Activated naive CD4-positive, alpha-beta T cell treated with anti-CD3 and anti-CD28 coated beads, Interleukin-2, amount 10 ng/mL, durations not matched to agents 7 days and 5 days (primary cell): Measurements from ENCODE around the gene FAM53B.

ENCODE experiments used
- CTCF ChIA-PET: fragments of 350-600 bp; sonication (Branson Sonifier 250); formaldehyde crosslinking; loops from one replicate; lab custom pipeline; 2021; ENCODE audit warnings: antibody characterized with exemption; lab: Charles Lee
- DNase-seq: peaks from one replicate; pipeline ENCODE4 v3.0.0-alpha.2; 2020
- H3K27ac Mint-ChIP-seq: one replicate; pipeline ENCODE4 v1.8.0; 2021; ENCODE audit warnings: mild to moderate bottlenecking, moderate library complexity, mixed read lengths
- H3K27me3 Mint-ChIP-seq: one replicate; pipeline ENCODE4 v1.8.0; 2021; ENCODE audit warnings: mild to moderate bottlenecking, mixed read lengths
- H3K36me3 Mint-ChIP-seq: one replicate; pipeline ENCODE4 v1.8.0; 2021; ENCODE audit warnings: mixed read lengths
- H3K4me1 Mint-ChIP-seq: one replicate; pipeline ENCODE4 v1.8.0; 2021; ENCODE audit warnings: mixed read lengths
- H3K4me3 Mint-ChIP-seq: one replicate; pipeline ENCODE4 v1.8.0; 2021; ENCODE audit warnings: mild to moderate bottlenecking, moderate library complexity, mixed read lengths
- H3K9me3 Mint-ChIP-seq: one replicate; pipeline ENCODE4 v1.8.0; 2021; ENCODE audit warnings: mixed read lengths

Gene FAM53B

GRCh38 chr10:124667425-124668345 lies 76.5 kb downstream of the FAM53B start:
- Mint-ChIP-seq H3K9me3 (no peaks in the 10 kb centered on the region), H3K27ac (no peak overlapping the region), H3K27me3 (no peaks in the 10 kb centered on the region), H3K4me1 (peaks cover 26% of the 10 kb centered on the region), H3K4me3 (no peak overlapping the region), H3K36me3 (peaks cover 32% of the 10 kb centered on the region)
- no peak for DNase-seq
- CTCF ChIA-PET: no interaction called here

DNA sequence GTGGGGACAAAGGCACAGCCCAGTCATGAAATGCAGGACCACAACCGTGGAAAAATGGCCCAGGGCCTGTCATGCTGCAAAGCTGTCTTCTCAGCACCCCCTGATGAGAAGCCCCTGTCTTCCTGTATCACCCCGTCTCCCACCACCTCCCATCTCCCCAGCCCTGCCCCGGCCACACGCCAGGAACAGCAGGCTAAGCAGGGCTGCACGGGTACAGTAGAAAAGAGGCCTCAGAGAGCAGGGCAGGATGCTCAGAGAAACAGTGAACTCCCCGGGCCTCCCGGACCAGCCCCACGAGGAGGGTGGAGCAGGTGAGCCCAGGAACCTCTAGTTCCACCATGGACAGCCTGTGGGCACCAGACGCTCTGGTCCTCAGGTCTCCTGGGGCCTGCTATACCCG lies 77.7 kb downstream of the FAM53B start:
- no peaks in the 10 kb centered on the region for H3K27me3 Mint-ChIP-seq
- no peak overlapping the region for H3K4me3 Mint-ChIP-seq
- CTCF ChIA-PET: interaction anchor here (1.2 kb wide), 1 partner anchor 39 kb away, joined by 3 read pairs; no protein-coding TSS in a partner anchor
- DNase-seq: no peak
- peaks cover 25% of the 10 kb centered on the region for H3K36me3 Mint-ChIP-seq
- H3K4me1 Mint-ChIP-seq: peaks cover 14% of the 10 kb centered on the region
- H3K27ac Mint-ChIP-seq: no peak overlapping the region
- H3K9me3 Mint-ChIP-seq: no peaks in the 10 kb centered on the region

- Mint-ChIP-seq H3K4me1 (peaks cover 11% of the 10 kb centered on the region), H3K9me3 (no peaks in the 10 kb centered on the region), H3K36me3 (peaks cover 22% of the 10 kb centered on the region), H3K27ac (no peak overlapping the region), H3K27me3 (no peaks in the 10 kb centered on the region), H3K4me3 (no peak overlapping the region)
- DNase-seq: no peak
- CTCF ChIA-PET: interaction anchor here (1.2 kb wide), 1 partner anchor 39 kb away, joined by 3 read pairs; no protein-coding TSS in a partner anchor
Measured at GRCh38 chr10:124665980-124666379, 78.2 kb downstream of the FAM53B start.

GRCh38 chr10:124665558-124665957 lies 78.6 kb downstream of the FAM53B start:
- CTCF ChIA-PET: interaction anchor here (1.2 kb wide), 1 partner anchor 38 kb away, joined by 3 read pairs; no protein-coding TSS in a partner anchor

DNA sequence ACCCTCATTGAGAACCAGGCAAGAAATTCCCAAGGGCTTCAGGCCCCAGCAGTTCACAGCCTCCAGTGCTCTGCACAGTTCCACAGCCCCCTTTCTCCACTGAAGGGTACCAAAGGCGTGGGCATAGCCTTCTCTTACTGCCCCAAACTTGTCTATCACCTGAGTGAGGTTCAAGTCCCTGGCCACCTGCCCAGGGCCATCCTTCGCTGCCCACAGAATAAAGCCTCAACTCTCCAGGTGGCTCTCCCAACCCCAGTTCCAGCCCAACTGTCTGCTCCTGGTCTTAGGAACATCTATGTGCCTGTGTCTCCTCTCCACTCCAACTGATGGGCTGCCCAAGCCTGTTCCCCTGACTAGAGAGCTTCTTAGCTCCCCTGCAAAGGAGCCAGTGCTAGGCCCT lies 79.1 kb downstream of the FAM53B start:
- CTCF ChIA-PET: interaction anchor here (0.9 to 1.2 kb wide), 2 partner anchors 9 to 38 kb away, joined by 3 read pairs; no protein-coding TSS in a partner anchor

More at GRCh38 chr10:124665558-124665957, 78.6 kb downstream of the FAM53B start:
- Mint-ChIP-seq H3K36me3 (peaks cover 19% of the 10 kb centered on the region), H3K27me3 (no peaks in the 10 kb centered on the region), H3K4me3 (no peak overlapping the region), H3K4me1 (peaks cover 7% of the 10 kb centered on the region), H3K9me3 (no peaks in the 10 kb centered on the region), H3K27ac (no peak overlapping the region)
- DNase-seq: no peak

DNA sequence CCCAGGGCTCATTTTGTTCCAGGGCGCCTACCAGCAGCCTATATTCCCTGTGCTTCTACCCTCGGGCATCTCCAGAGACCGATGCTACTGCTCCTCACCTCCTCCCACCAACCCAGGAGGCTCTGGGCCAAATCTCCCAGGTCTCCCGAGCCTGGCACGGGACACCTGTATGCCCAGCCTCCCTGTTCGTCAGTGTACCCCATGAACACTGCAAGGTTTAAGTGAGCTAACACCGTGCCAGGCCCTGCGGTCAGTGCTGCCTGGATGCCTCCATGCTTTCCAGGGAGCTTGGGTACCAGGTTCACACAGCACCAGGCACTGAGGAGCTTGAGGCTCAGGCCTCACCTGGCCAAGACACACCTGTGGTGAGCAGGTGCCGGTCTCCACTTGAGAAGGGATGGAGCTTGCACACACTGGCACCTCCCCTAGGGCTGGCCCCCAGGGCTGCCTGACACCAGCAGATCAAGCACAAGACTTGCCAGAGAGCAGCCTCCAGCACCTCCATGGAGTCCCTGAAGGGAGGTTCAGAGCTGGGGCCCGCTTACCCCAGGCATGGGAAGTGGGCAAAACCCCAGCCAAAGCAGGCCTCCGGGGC lies 80.3 kb downstream of the FAM53B start:
- Mint-ChIP-seq H3K4me3 (no peak overlapping the region), H3K9me3 (no peaks in the 10 kb centered on the region), H3K4me1 (peaks cover 19% of the 10 kb centered on the region), H3K27me3 (no peaks in the 10 kb centered on the region), H3K36me3 (peaks cover 20% of the 10 kb centered on the region), H3K27ac (no peak overlapping the region)
- DNase-seq: no peak
- CTCF ChIA-PET: interaction anchor here (0.9 to 1.4 kb wide), 2 partner anchors 10 to 77 kb away, joined by 3 to 4 read pairs; no protein-coding TSS in a partner anchor

More for the DNA sequence above, 79.1 kb downstream of the FAM53B start:
- no peak for DNase-seq
- no peaks in the 10 kb centered on the region for H3K27me3 Mint-ChIP-seq
- peaks cover 19% of the 10 kb centered on the region for H3K36me3 Mint-ChIP-seq
- no peak overlapping the region for H3K4me3 Mint-ChIP-seq
- H3K27ac Mint-ChIP-seq: peak overlapping the region; percentile 33
- no peaks in the 10 kb centered on the region for H3K9me3 Mint-ChIP-seq
- peaks cover 7% of the 10 kb centered on the region for H3K4me1 Mint-ChIP-seq

- H3K27ac Mint-ChIP-seq: no peak overlapping the region
- H3K27me3 Mint-ChIP-seq: no peaks in the 10 kb centered on the region
- peaks cover 20% of the 10 kb centered on the region for H3K36me3 Mint-ChIP-seq
- peaks cover 26% of the 10 kb centered on the region for H3K4me1 Mint-ChIP-seq
- no peaks in the 10 kb centered on the region for H3K9me3 Mint-ChIP-seq
- no peak overlapping the region for H3K4me3 Mint-ChIP-seq
- no peak for DNase-seq
- CTCF ChIA-PET: interaction anchor here (1.4 kb wide), 1 partner anchor 78 kb away, joined by 4 read pairs; no protein-coding TSS in a partner anchor
Measured at GRCh38 chr10:124663228-124663627, 81.0 kb downstream of the FAM53B start.

DNA sequence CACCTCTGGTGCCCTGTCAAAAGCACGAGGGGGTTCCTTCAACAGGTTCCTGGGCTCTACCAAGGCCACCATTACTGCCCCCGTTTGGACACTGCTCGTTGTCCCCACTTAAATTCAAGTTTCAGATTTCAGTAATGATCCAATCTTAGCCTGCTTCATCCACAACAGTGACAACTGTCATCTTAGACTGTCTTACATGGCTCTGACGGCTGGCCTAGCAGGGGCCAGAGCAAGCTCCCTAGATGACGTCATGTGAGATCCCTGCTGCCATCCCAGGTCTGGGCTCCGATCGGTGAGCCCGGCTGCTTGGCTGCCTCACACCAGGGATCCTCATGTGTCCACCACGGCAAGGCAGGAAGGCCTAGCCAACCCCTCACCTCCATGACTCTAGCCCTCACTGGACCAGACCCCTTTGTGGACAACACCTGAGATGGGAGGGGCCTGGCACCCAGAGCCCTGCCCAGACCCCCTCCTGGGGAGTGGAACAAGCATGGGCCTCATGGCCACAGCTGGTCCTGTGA lies 82.5 kb downstream of the FAM53B start:
- H3K9me3 Mint-ChIP-seq: no peaks in the 10 kb centered on the region
- no peak for DNase-seq
- H3K27me3 Mint-ChIP-seq: no peaks in the 10 kb centered on the region
- H3K36me3 Mint-ChIP-seq: peaks cover 20% of the 10 kb centered on the region
- CTCF ChIA-PET: no interaction called here
- H3K4me1 Mint-ChIP-seq: peaks cover 34% of the 10 kb centered on the region
- H3K4me3 Mint-ChIP-seq: no peak overlapping the region
- H3K27ac Mint-ChIP-seq: peak overlapping the region; percentile 16

GRCh38 chr10:124660404-124661125 lies 83.6 kb downstream of the FAM53B start:
- Mint-ChIP-seq H3K27ac (no peak overlapping the region), H3K4me1 (peaks cover 41% of the 10 kb centered on the region), H3K27me3 (no peaks in the 10 kb centered on the region), H3K36me3 (peaks cover 28% of the 10 kb centered on the region), H3K9me3 (no peaks in the 10 kb centered on the region), H3K4me3 (no peak overlapping the region)
- CTCF ChIA-PET: interaction anchor here (0.8 to 1.0 kb wide), 2 partner anchors 12 to 81 kb away, joined by 3 read pairs; no protein-coding TSS in a partner anchor
- no peak for DNase-seq

GRCh38 chr10:124659380-124659779 lies 84.8 kb downstream of the FAM53B start:
- no peak for DNase-seq
- H3K27me3 Mint-ChIP-seq: no peaks in the 10 kb centered on the region
- CTCF ChIA-PET: interaction anchor here (0.6 to 0.9 kb wide), 2 partner anchors 12 to 27 kb away, joined by 3 to 5 read pairs; no protein-coding TSS in a partner anchor
- no peaks in the 10 kb centered on the region for H3K9me3 Mint-ChIP-seq
- H3K4me3 Mint-ChIP-seq: no peak overlapping the region
- peaks cover 28% of the 10 kb centered on the region for H3K36me3 Mint-ChIP-seq
- H3K4me1 Mint-ChIP-seq: peaks cover 52% of the 10 kb centered on the region
- peak overlapping the region; percentile 33 for H3K27ac Mint-ChIP-seq

GRCh38 chr10:124658591-124659242 lies 85.5 kb downstream of the FAM53B start:
- H3K4me1 Mint-ChIP-seq: peaks cover 52% of the 10 kb centered on the region
- CTCF ChIA-PET: interaction anchor here (0.6 to 0.9 kb wide), 2 partner anchors 11 to 28 kb away, joined by 3 to 5 read pairs; no protein-coding TSS in a partner anchor
- no peaks in the 10 kb centered on the region for H3K9me3 Mint-ChIP-seq
- H3K4me3 Mint-ChIP-seq: no peak overlapping the region
- peaks cover 28% of the 10 kb centered on the region for H3K36me3 Mint-ChIP-seq
- no peaks in the 10 kb centered on the region for H3K27me3 Mint-ChIP-seq
- DNase-seq: no peak
- no peak overlapping the region for H3K27ac Mint-ChIP-seq

- Mint-ChIP-seq H3K9me3 (no peaks in the 10 kb centered on the region), H3K27ac (peak overlapping the region; percentile 26), H3K27me3 (no peaks in the 10 kb centered on the region), H3K4me1 (peaks cover 57% of the 10 kb centered on the region), H3K36me3 (peaks cover 27% of the 10 kb centered on the region), H3K4me3 (no peak overlapping the region)
- DNase-seq: no peak
- CTCF ChIA-PET: interaction anchor here (1.0 kb wide), 1 partner anchor 12 kb away, joined by 3 read pairs; no protein-coding TSS in a partner anchor
Measured at GRCh38 chr10:124657806-124658205, 86.4 kb downstream of the FAM53B start.

- Mint-ChIP-seq H3K27me3 (no peaks in the 10 kb centered on the region), H3K27ac (no peak overlapping the region), H3K4me1 (peaks cover 68% of the 10 kb centered on the region), H3K36me3 (peaks cover 27% of the 10 kb centered on the region), H3K9me3 (no peaks in the 10 kb centered on the region), H3K4me3 (no peak overlapping the region)
- CTCF ChIA-PET: no interaction called here
- no peak for DNase-seq
Measured at GRCh38 chr10:124656541-124656940, 87.6 kb downstream of the FAM53B start.
